BLaER1 treated with 17β-estradiol and CSF1 and Interleukin-3, amounts not matched to agents 10 nM and 100 nM (cell line): Measurements from ENCODE around the gene EPHB1.
A peak's percentile ranks its signal among the peaks of the same experiment; 100 is the strongest.
"Not testable (repeated sequence)": the region's sequence is repeated elsewhere in the genome, so short reads cannot be mapped to it uniquely, and the experiment has no call there.

Source experiments
- H3K27ac ChIP-seq, 11 experiments: shearing (Covaris generic); formaldehyde crosslinking; 2 replicates each; pipeline ENCODE4 v1.8.1; 2022
- H3K27me3 ChIP-seq, 11 experiments: shearing (Covaris generic); formaldehyde crosslinking; 2 replicates each; pipeline ENCODE4 v1.8.1; 2022
- H3K36me3 ChIP-seq, 11 experiments: shearing (Covaris generic); formaldehyde crosslinking; 2 replicates each; pipeline ENCODE4 v1.8.1; 2022
- H3K4me1 ChIP-seq, 10 experiments: shearing (Covaris generic); formaldehyde crosslinking; 2 replicates each; pipeline ENCODE4 v1.8.1; 2022
- H3K4me2 ChIP-seq, 11 experiments: shearing (Covaris generic); formaldehyde crosslinking; 2 replicates each; pipeline ENCODE4 v1.8.1; 2022
- H3K4me3 ChIP-seq, 10 experiments: shearing (Covaris generic); formaldehyde crosslinking; 2 replicates each; pipeline ENCODE4 v1.8.1; 2022
- H3K9ac ChIP-seq, 11 experiments: shearing (Covaris generic); formaldehyde crosslinking; 2 replicates each; pipeline ENCODE4 v1.8.1; 2022
- H3K9me3 ChIP-seq, 11 experiments: shearing (Covaris generic); formaldehyde crosslinking; replicated peaks in 1 of 11; 2 replicates each; pipeline ENCODE4 v1.8.1; 2022
- H4K20me1 ChIP-seq, 11 experiments: shearing (Covaris generic); formaldehyde crosslinking; 2 replicates each; pipeline ENCODE4 v1.8.1; 2022
- Cebpa-rat ChIP-seq, 11 experiments: shearing (Covaris generic); IDR thresholded peaks; 2 replicates each; pipeline ENCODE4 v1.8.1; 2022

Gene EPHB1

GRCh38 chr3:134992586-134992985 is 197.5 kb downstream of the EPHB1 start:
- Histone ChIP-seq H4K20me1 (no peaks in the 10 kb centered on the region), H3K27me3 (no peaks in the 10 kb centered on the region), H3K9ac (no peak overlapping the region), H3K4me3 (no peak overlapping the region), H3K27ac (no peak overlapping the region), H3K4me2 (peak overlapping the region in 3 of 11 experiments; percentile 11 to 38 (median 32); a peak in 6 of 22 replicates), H3K36me3 (no peaks in the 10 kb centered on the region), H3K9me3 (no peaks in the 10 kb centered on the region), H3K4me1 (peaks cover 0 to 10% (median 5%) of the 10 kb centered on the region in 10 experiments; a peak in 8 of 20 replicates)
- no peak for TF ChIP-seq Cebpa-rat (IDR thresholded peaks at IDR 0.05)

GRCh38 chr3:134993011-134993410 is 198.0 kb downstream of the EPHB1 start:
- Histone ChIP-seq H3K9ac (no peak overlapping the region), H3K4me2 (peak overlapping the region in 3 of 11 experiments; percentile 1 to 38 (median 32); a peak in 4 of 22 replicates), H4K20me1 (no peaks in the 10 kb centered on the region), H3K9me3 (no peaks in the 10 kb centered on the region), H3K27me3 (no peaks in the 10 kb centered on the region), H3K27ac (no peak overlapping the region), H3K36me3 (no peaks in the 10 kb centered on the region), H3K4me1 (peaks cover 0 to 10% (median 5%) of the 10 kb centered on the region in 10 experiments; a peak in 8 of 20 replicates), H3K4me3 (no peak overlapping the region)
- TF ChIP-seq Cebpa-rat (IDR thresholded peaks at IDR 0.05): no peak

- no peak for TF ChIP-seq Cebpa-rat (IDR thresholded peaks at IDR 0.05)
- Histone ChIP-seq H4K20me1 (no peaks in the 10 kb centered on the region), H3K4me1 (no peaks in the 10 kb centered on the region), H3K27ac (no peak overlapping the region), H3K27me3 (no peaks in the 10 kb centered on the region), H3K4me2 (no peak overlapping the region), H3K36me3 (no peaks in the 10 kb centered on the region), H3K9ac (no peak overlapping the region), H3K4me3 (no peak overlapping the region), H3K9me3 (no peaks in the 10 kb centered on the region)
Observed at GRCh38 chr3:134998158-134998557, 203.1 kb downstream of the EPHB1 start.

GRCh38 chr3:134998855-134999254 is 203.8 kb downstream of the EPHB1 start:
- H3K36me3 ChIP-seq: no peaks in the 10 kb centered on the region

GRCh38 chr3:135000465-135000864 is 205.4 kb downstream of the EPHB1 start:
- Histone ChIP-seq H3K36me3 (no peaks in the 10 kb centered on the region), H3K27ac (no peak overlapping the region), H3K4me3 (no peak overlapping the region), H4K20me1 (no peaks in the 10 kb centered on the region), H3K4me1 (no peaks in the 10 kb centered on the region), H3K27me3 (no peaks in the 10 kb centered on the region), H3K4me2 (no peak overlapping the region), H3K9me3 (no peaks in the 10 kb centered on the region), H3K9ac (no peak overlapping the region)
- no peak for TF ChIP-seq Cebpa-rat (IDR thresholded peaks at IDR 0.05)

More at GRCh38 chr3:134998855-134999254, 203.8 kb downstream of the EPHB1 start:
- Histone ChIP-seq H4K20me1 (no peaks in the 10 kb centered on the region), H3K27me3 (no peaks in the 10 kb centered on the region), H3K27ac (no peak overlapping the region), H3K9me3 (no peaks in the 10 kb centered on the region), H3K4me2 (no peak overlapping the region), H3K4me3 (no peak overlapping the region), H3K9ac (no peak overlapping the region), H3K4me1 (no peaks in the 10 kb centered on the region)
- no peak for TF ChIP-seq Cebpa-rat (IDR thresholded peaks at IDR 0.05)

GRCh38 chr3:135005616-135006015 is 210.6 kb downstream of the EPHB1 start:
- H3K27me3 ChIP-seq, H3K4me2 ChIP-seq, H3K4me1 ChIP-seq, H3K27ac ChIP-seq, H3K9me3 ChIP-seq, H3K4me3 ChIP-seq, H3K36me3 ChIP-seq, H3K9ac ChIP-seq, H4K20me1 ChIP-seq: not testable (repeated sequence)

- no peak overlapping the region for H3K27ac ChIP-seq
- no peaks in the 10 kb centered on the region for H4K20me1 ChIP-seq
- no peaks in the 10 kb centered on the region for H3K36me3 ChIP-seq
- no peak overlapping the region for H3K4me3 ChIP-seq
- H3K9me3 ChIP-seq: no peaks in the 10 kb centered on the region
- no peak for TF ChIP-seq Cebpa-rat (IDR thresholded peaks at IDR 0.05)
- H3K27me3 ChIP-seq: no peaks in the 10 kb centered on the region
- no peak overlapping the region for H3K9ac ChIP-seq
- no peak overlapping the region for H3K4me2 ChIP-seq
- no peaks in the 10 kb centered on the region for H3K4me1 ChIP-seq
Observed at GRCh38 chr3:135007607-135008006, 212.5 kb downstream of the EPHB1 start.

GRCh38 chr3:135008326-135008725 is 213.3 kb downstream of the EPHB1 start:
- H3K27me3 ChIP-seq: no peaks in the 10 kb centered on the region
- H3K9ac ChIP-seq: no peak overlapping the region
- H4K20me1 ChIP-seq: no peaks in the 10 kb centered on the region
- H3K27ac ChIP-seq: no peak overlapping the region
- TF ChIP-seq Cebpa-rat (IDR thresholded peaks at IDR 0.05): no peak
- no peak overlapping the region for H3K4me3 ChIP-seq
- no peaks in the 10 kb centered on the region for H3K4me1 ChIP-seq
- H3K4me2 ChIP-seq: no peak overlapping the region
- no peaks in the 10 kb centered on the region for H3K36me3 ChIP-seq
- no peaks in the 10 kb centered on the region for H3K9me3 ChIP-seq

GRCh38 chr3:135009014-135009413 is 214.0 kb downstream of the EPHB1 start:
- H3K4me1 ChIP-seq: no peaks in the 10 kb centered on the region
- no peak overlapping the region for H3K4me2 ChIP-seq
- no peak overlapping the region for H3K27ac ChIP-seq
- H3K9me3 ChIP-seq: no peaks in the 10 kb centered on the region
- no peaks in the 10 kb centered on the region for H4K20me1 ChIP-seq
- TF ChIP-seq Cebpa-rat (IDR thresholded peaks at IDR 0.05): no peak
- H3K9ac ChIP-seq: no peak overlapping the region
- no peak overlapping the region for H3K4me3 ChIP-seq
- H3K36me3 ChIP-seq: no peaks in the 10 kb centered on the region
- no peaks in the 10 kb centered on the region for H3K27me3 ChIP-seq

- no peaks in the 10 kb centered on the region for H3K9me3 ChIP-seq
- H3K4me3 ChIP-seq: no peak overlapping the region
- TF ChIP-seq Cebpa-rat (IDR thresholded peaks at IDR 0.05): no peak
- no peak overlapping the region for H3K9ac ChIP-seq
- H3K4me1 ChIP-seq: no peaks in the 10 kb centered on the region
- H3K27me3 ChIP-seq: no peaks in the 10 kb centered on the region
- H3K27ac ChIP-seq: no peak overlapping the region
- H3K36me3 ChIP-seq: no peaks in the 10 kb centered on the region
- no peak overlapping the region for H3K4me2 ChIP-seq
- no peaks in the 10 kb centered on the region for H4K20me1 ChIP-seq
Observed at GRCh38 chr3:135012101-135012500, 217.0 kb downstream of the EPHB1 start.
